ENCODE data around the gene SDHC. TPM values are rescaled to one million over a fixed set of nuclear protein-coding genes. Genes with fewer than 3 reads are reported as not detected.

The SDHC gene
- total and polyA plus RNA-seq, 2 experiments from 2014 or later, result 84.4 to 107 TPM

- H3K4me3 Mint-ChIP-seq, result 0 out of 3 replicates have a peak overlapping the region, but pooled peaks have one; percentile 4
- peaks cover 9% of the 10 kb centered on the region for H3K27me3 Mint-ChIP-seq (ENCODE audit: insufficient read depth, low read depth, poor library complexity)
- DNase-seq (ENCODE audit: low spot score), result no peak
- Histone ChIP-seq H2AFZ (peak overlapping the region; percentile 77), H3K9me2 (ENCODE audit: insufficient read depth) (no peaks in the 10 kb centered on the region), H3K4me2 (peak overlapping the region; percentile 19; the same call in 1 of the 2 replicates), H3K4me1 (ENCODE audit: insufficient read depth) (peaks cover 16% of the 10 kb centered on the region), H3K79me2 (replicated peaks; ENCODE audit: insufficient read depth) (no peaks in the 10 kb centered on the region), H3K4me3 (no peak overlapping the region), H3F3A (replicated peaks; ENCODE audit: low read depth) (no peaks in the 10 kb centered on the region), H3K27ac (ENCODE audit: low read depth) (no peak overlapping the region), H3K36me3 (ENCODE audit: insufficient read depth) (no peaks in the 10 kb centered on the region), H3K27me3 (ENCODE audit: insufficient read depth) (no peaks in the 10 kb centered on the region), H4K20me1 (replicated peaks; ENCODE audit: insufficient read depth) (no peaks in the 10 kb centered on the region)
- peaks cover 6% of the 10 kb centered on the region; the same call in 2 of the 3 replicates for H3K9me3 Mint-ChIP-seq
- no peak; the same call in 2 of the 3 replicates for ATAC-seq
- peak overlapping the region; percentile 49 for H3K27ac Mint-ChIP-seq
- H3K4me1 Mint-ChIP-seq, result peaks cover 29% of the 10 kb centered on the region
- no peaks in the 10 kb centered on the region; the same call in 2 of the 3 replicates for H3K36me3 Mint-ChIP-seq (ENCODE audit: low read depth)
- TF ChIP-seq NANOG (IDR thresholded peaks at IDR 0.05; ENCODE audit: borderline replicate concordance) (no peak), STAT1 (IDR thresholded peaks at IDR 0.05; ENCODE audit: unreplicated experiment) (no peak), REST (IDR thresholded peaks at IDR 0.05; ENCODE audit: unreplicated experiment) (no peak), JUNB (IDR thresholded peaks at IDR 0.05; ENCODE audit: unreplicated experiment) (no peak), EZH2phosphoT487 (IDR thresholded peaks at IDR 0.05; ENCODE audit: unreplicated experiment) (no peak), ZNF331 (CRISPR knock-in tag; IDR thresholded peaks at IDR 0.05; ENCODE audit: low read depth) (no peak), POLR2AphosphoS5 (IDR thresholded peaks at IDR 0.05; ENCODE audit: low read depth) (no peak), EZH2 (IDR thresholded peaks at IDR 0.05; ENCODE audit: low read depth, unreplicated experiment) (no peak), ETS1 (IDR thresholded peaks at IDR 0.05) (no peak), ZNF114 (CRISPR knock-in tag; IDR thresholded peaks at IDR 0.05) (no peak), ZNF462 (CRISPR knock-in tag; IDR thresholded peaks at IDR 0.05) (no peak), CREB1 (CRISPR knock-in tag; IDR thresholded peaks at IDR 0.05; ENCODE audit: low read depth) (no peak)
- TF ChIP-seq, protein P1, sequence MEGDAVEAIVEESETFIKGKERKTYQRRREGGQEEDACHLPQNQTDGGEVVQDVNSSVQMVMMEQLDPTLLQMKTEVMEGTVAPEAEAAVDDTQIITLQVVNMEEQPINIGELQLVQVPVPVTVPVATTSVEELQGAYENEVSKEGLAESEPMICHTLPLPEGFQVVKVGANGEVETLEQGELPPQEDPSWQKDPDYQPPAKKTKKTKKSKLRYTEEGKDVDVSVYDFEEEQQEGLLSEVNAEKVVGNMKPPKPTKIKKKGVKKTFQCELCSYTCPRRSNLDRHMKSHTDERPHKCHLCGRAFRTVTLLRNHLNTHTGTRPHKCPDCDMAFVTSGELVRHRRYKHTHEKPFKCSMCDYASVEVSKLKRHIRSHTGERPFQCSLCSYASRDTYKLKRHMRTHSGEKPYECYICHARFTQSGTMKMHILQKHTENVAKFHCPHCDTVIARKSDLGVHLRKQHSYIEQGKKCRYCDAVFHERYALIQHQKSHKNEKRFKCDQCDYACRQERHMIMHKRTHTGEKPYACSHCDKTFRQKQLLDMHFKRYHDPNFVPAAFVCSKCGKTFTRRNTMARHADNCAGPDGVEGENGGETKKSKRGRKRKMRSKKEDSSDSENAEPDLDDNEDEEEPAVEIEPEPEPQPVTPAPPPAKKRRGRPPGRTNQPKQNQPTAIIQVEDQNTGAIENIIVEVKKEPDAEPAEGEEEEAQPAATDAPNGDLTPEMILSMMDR (conservative IDR thresholded peaks at IDR 0.05; ENCODE audit: low read depth in 2 of 2), result no peak
Measured at GRCh38 chr1:161407451-161407985, 93.3 kb downstream of the SDHC start.

Data from GM23338 (cell line).